GM12865 (cell line): ENCODE measurements around the gene SLC25A3.
"Not testable (repeated sequence)": the region's sequence is repeated elsewhere in the genome, so short reads cannot be mapped to it uniquely, and the experiment has no call there.

Experiments used
- DNase-seq: peaks from one replicate; pipeline ENCODE4 v3.0.0; 2010; ENCODE audit warnings: low read depth
- H3K4me3 ChIP-seq: 2 replicates; pipeline ENCODE4 v1.5.1; 2011; ENCODE audit warnings: mild to moderate bottlenecking, low read depth, low read length, control low read depth
- CTCF ChIP-seq: IDR thresholded peaks from 2 replicates; pipeline ENCODE4 v1.5.1; 2011; ENCODE audit warnings: low read length, control low read depth, low read depth, inconsistent platforms; ENCODE audit not compliant: insufficient read depth; ENCODE audit errors: missing control alignments

Gene SLC25A3

GRCh38 chr12:98612696-98613334 is 19.3 kb downstream of the SLC25A3 start:
- H3K4me3 ChIP-seq, result no peak overlapping the region
- peak; percentile 45 for DNase-seq
- no peak for TF ChIP-seq CTCF

GRCh38 chr12:98618952-98619351 is 25.5 kb downstream of the SLC25A3 start:
- DNase-seq, result no peak
- no peak overlapping the region for H3K4me3 ChIP-seq
- no peak for TF ChIP-seq CTCF

- no peak for TF ChIP-seq CTCF
- H3K4me3 ChIP-seq, result no peak overlapping the region
- DNase-seq, result peak; percentile 56
Observed at GRCh38 chr12:98635657-98636323, 42.3 kb downstream of the SLC25A3 start.

GRCh38 chr12:98637068-98637467 is 43.6 kb downstream of the SLC25A3 start:
- DNase-seq, result no peak
- no peak overlapping the region for H3K4me3 ChIP-seq
- no peak for TF ChIP-seq CTCF

- H3K4me3 ChIP-seq, result no peak overlapping the region
- no peak for TF ChIP-seq CTCF
- no peak for DNase-seq
Observed at GRCh38 chr12:98638009-98638408, 44.5 kb downstream of the SLC25A3 start.

GRCh38 chr12:98639491-98639890 is 46.0 kb downstream of the SLC25A3 start:
- H3K4me3 ChIP-seq, result no peak overlapping the region
- DNase-seq, result no peak
- no peak for TF ChIP-seq CTCF

- DNase-seq, result not testable (repeated sequence)
- peak overlapping the region; percentile 97 for H3K4me3 ChIP-seq
Observed at GRCh38 chr12:98642801-98643200, 49.3 kb downstream of the SLC25A3 start.
